ENCODE results near the gene CMSS1.

DNA sequence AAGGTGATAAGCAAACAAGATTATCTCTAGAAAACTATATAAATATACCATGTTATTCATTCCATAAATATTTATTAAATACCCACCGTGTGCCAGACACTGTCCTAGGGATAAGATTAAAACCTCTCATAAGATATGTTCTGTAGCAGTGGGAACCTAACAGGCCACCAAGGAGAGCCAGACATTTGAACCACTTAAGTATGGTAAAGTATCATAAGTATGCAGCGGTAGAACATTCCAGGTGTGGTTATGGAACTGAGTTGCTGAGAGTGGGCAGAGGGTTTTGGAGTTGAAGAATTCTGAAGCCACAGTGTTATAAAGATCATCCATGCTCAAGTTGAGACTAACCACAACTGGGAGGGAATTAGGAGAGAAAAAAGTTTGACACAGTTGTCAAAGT is 282.0 kb downstream of the CMSS1 start:
- TF ChIP-seq, protein P1, sequence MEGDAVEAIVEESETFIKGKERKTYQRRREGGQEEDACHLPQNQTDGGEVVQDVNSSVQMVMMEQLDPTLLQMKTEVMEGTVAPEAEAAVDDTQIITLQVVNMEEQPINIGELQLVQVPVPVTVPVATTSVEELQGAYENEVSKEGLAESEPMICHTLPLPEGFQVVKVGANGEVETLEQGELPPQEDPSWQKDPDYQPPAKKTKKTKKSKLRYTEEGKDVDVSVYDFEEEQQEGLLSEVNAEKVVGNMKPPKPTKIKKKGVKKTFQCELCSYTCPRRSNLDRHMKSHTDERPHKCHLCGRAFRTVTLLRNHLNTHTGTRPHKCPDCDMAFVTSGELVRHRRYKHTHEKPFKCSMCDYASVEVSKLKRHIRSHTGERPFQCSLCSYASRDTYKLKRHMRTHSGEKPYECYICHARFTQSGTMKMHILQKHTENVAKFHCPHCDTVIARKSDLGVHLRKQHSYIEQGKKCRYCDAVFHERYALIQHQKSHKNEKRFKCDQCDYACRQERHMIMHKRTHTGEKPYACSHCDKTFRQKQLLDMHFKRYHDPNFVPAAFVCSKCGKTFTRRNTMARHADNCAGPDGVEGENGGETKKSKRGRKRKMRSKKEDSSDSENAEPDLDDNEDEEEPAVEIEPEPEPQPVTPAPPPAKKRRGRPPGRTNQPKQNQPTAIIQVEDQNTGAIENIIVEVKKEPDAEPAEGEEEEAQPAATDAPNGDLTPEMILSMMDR (IDR thresholded peaks at IDR 0.05) = no peak
- TF ChIP-seq POLR2A (IDR thresholded peaks at IDR 0.05) = no peak

All from right lobe of liver (tissue), 4 donors.